HepG2 (cell line): ENCODE measurements around the gene CELF5. TPM values are rescaled to one million over a fixed set of nuclear protein-coding genes. Genes with fewer than 3 reads are reported as not detected.

Experiments used
- ARNTL ChIP-seq: sonication (generic); formaldehyde crosslinking; IDR thresholded peaks from 2 replicates; pipeline ENCODE4 v1.4.0; 2020; ENCODE audit warnings: mild to moderate bottlenecking, missing genetic modification reagents
- ATM ChIP-seq: fragments of 450-650 bp; IDR thresholded peaks from 2 replicates; pipeline ENCODE4 v1.7.1; 2017; ENCODE audit warnings: mild to moderate bottlenecking, borderline replicate concordance
- CSRNP1 ChIP-seq: sonication (generic); formaldehyde crosslinking; IDR thresholded peaks from 2 replicates; pipeline ENCODE4 v1.8.1; 2023; ENCODE audit warnings: mild to moderate bottlenecking, missing genetic modification reagents
- FOXO1 ChIP-seq: sonication (generic); formaldehyde crosslinking; IDR thresholded peaks from 2 replicates; pipeline ENCODE4 v1.4.0; 2020; ENCODE audit warnings: missing genetic modification reagents
- HDAC2 ChIP-seq: sonication (generic); formaldehyde crosslinking; IDR thresholded peaks from 2 replicates; pipeline ENCODE4 v1.4.0; 2020; ENCODE audit warnings: missing genetic modification reagents
- HNRNPUL1 ChIP-seq: fragments of 200-400 bp; formaldehyde crosslinking; IDR thresholded peaks from 2 replicates; pipeline ENCODE4 v1.6.1; 2017; ENCODE audit warnings: low read depth, mild to moderate bottlenecking, low read length, moderate library complexity
- MAX ChIP-seq: IDR thresholded peaks from 2 replicates; pipeline ENCODE4 v1.6.1; 2012; ENCODE audit warnings: inconsistent platforms
- SP1 ChIP-seq, 2 experiments: fragments of 450-650 bp in 1 of 2; sonication (generic) in 1 of 2; formaldehyde crosslinking in 1 of 2; IDR thresholded peaks; 2 replicates each; pipeline versions ENCODE4 v1.4.0 to v1.6.1; 2016 to 2020; ENCODE audit warnings: missing genetic modification reagents in 1 of 2
- SP2 ChIP-seq: sonication (generic); formaldehyde crosslinking; IDR thresholded peaks from 2 replicates; pipeline ENCODE4 v1.5.1; 2020; ENCODE audit warnings: mild to moderate bottlenecking, missing genetic modification reagents
- ZHX1 ChIP-seq: sonication (generic); formaldehyde crosslinking; IDR thresholded peaks from 2 replicates; pipeline ENCODE4 v1.8.1; 2022; ENCODE audit warnings: low read depth, mild to moderate bottlenecking, missing genetic modification reagents
- ZKSCAN1 ChIP-seq: fragments of 150-350 bp; IDR thresholded peaks from 2 replicates; pipeline ENCODE4 v1.6.1; 2014; ENCODE audit warnings: low read length
- ZNF337 ChIP-seq: sonication (generic); formaldehyde crosslinking; IDR thresholded peaks from 2 replicates; pipeline ENCODE4 v1.5.1; 2020; ENCODE audit warnings: missing genetic modification reagents, low read depth, mild to moderate bottlenecking, borderline replicate concordance
- ZNF382 ChIP-seq: sonication (generic); formaldehyde crosslinking; IDR thresholded peaks from 2 replicates; pipeline ENCODE4 v1.5.0; 2020; ENCODE audit warnings: missing genetic modification reagents, mild to moderate bottlenecking, borderline replicate concordance
- ZNF687 ChIP-seq: sonication (generic); formaldehyde crosslinking; IDR thresholded peaks from 2 replicates; pipeline ENCODE4 v1.5.1; 2020; ENCODE audit warnings: mild to moderate bottlenecking, missing genetic modification reagents, moderate library complexity
- ZNF747 ChIP-seq: sonication (generic); formaldehyde crosslinking; IDR thresholded peaks from 2 replicates; pipeline ENCODE4 v1.8.1; 2023; ENCODE audit warnings: missing genetic modification reagents, mild to moderate bottlenecking, borderline replicate concordance
- ZNF749 ChIP-seq: sonication (generic); formaldehyde crosslinking; IDR thresholded peaks from 2 replicates; pipeline ENCODE4 v1.8.0; 2022; ENCODE audit warnings: mild to moderate bottlenecking, missing genetic modification reagents, moderate library complexity, borderline replicate concordance
- ZXDC ChIP-seq: sonication (generic); formaldehyde crosslinking; IDR thresholded peaks from 2 replicates; pipeline ENCODE4 v1.5.0; 2020; ENCODE audit warnings: mild to moderate bottlenecking, missing genetic modification reagents
- polyA plus RNA-seq, 8 experiments: library from polyadenylated mRNA; depleted of rRNA in 3 of 8; stranded (reverse) in 7 of 8; unstranded in 1 of 8; fragments of >200 nt; fragmentation: Illumina TruSeq in 4 of 8; extraction: Trizol in 4 of 8; gene quantifications; 2 replicates each; pipeline versions ENCODE4 v1.2.1 to v1.2.3, GENCODE V29; 2011 to 2016; ENCODE audit warnings: low read depth in 4 of 8, missing spikeins in 1 of 8, mixed read lengths in 1 of 8; ENCODE audit not compliant: insufficient read depth in 1 of 8
- total RNA-seq, 5 experiments: library from RNA; depleted of rRNA; stranded (reverse); fragments of >200 nt; fragmentation: Illumina TruSeq; extraction: Trizol; gene quantifications; 2 replicates each; pipeline ENCODE4 v1.2.3, GENCODE V29; 2016; ENCODE audit warnings: low read depth in 1 of 5

The CELF5 gene
- total and polyA plus RNA-seq, 2 of the 13 experiments (the other 11 are each of a cell fraction or from before 2014, with no cell fraction given) = 0.31 to 0.84 TPM

GRCh38 chr19:3285647-3286176 lies 61.3 kb downstream of the CELF5 start (continued):
- peak; percentile 45; the same call in 1 of the 2 replicates for TF ChIP-seq ZNF747 (CRISPR knock-in tag)
- TF ChIP-seq ZKSCAN1 = no peak
- no peak for TF ChIP-seq ZNF382 (CRISPR knock-in tag)
- no peak for TF ChIP-seq CSRNP1 (CRISPR knock-in tag)
- no peak for TF ChIP-seq ZXDC (CRISPR knock-in tag)
- no peak for TF ChIP-seq ZNF337 (CRISPR knock-in tag)
- TF ChIP-seq SP1 (IDR thresholded peaks at IDR 0.05) = 0 out of 2 replicates have a peak, but pooled peaks have one; percentile 54
- no peak; the same call in 1 of the 2 replicates for TF ChIP-seq SP1 (CRISPR knock-in tag; IDR thresholded peaks at IDR 0.05)
- TF ChIP-seq ZNF749 (CRISPR knock-in tag) = no peak
- 0 out of 2 replicates have a peak, but pooled peaks have one; percentile 20 for TF ChIP-seq SP2 (CRISPR knock-in tag)
- no peak for TF ChIP-seq ATM
- TF ChIP-seq ZNF687 (CRISPR knock-in tag) = peak; percentile 78
- TF ChIP-seq MAX = peak; percentile 84
- 0 out of 2 replicates have a peak, but pooled peaks have one; percentile 22 for TF ChIP-seq FOXO1
- TF ChIP-seq HNRNPUL1 = no peak
- TF ChIP-seq ARNTL (CRISPR knock-in tag) = peak; percentile 63; the same call in 1 of the 2 replicates
- TF ChIP-seq ZHX1 (CRISPR knock-in tag) = peak; percentile 31; the same call in 1 of the 2 replicates
- 0 out of 2 replicates have a peak, but pooled peaks have one; percentile 39 for TF ChIP-seq HDAC2
